B cell (primary cell): Measurements from ENCODE around the gene PRR7.

ENCODE experiments used
- EZH2 ChIP-seq: IDR thresholded peaks from 2 replicates; pipeline ENCODE4 v1.6.1; 2012; ENCODE audit warnings: borderline replicate concordance, low read depth, mild to moderate bottlenecking, moderate library complexity, low read length; ENCODE audit not compliant: insufficient read depth, poor library complexity, severe bottlenecking
- TF ChIP-seq, protein P1 (sequence below): fragments of 200-600 bp; IDR thresholded peaks from one replicate; pipeline ENCODE4 v1.8.0; 2022; ENCODE audit warnings: antibody characterized with exemption, mild to moderate bottlenecking

DNA sequence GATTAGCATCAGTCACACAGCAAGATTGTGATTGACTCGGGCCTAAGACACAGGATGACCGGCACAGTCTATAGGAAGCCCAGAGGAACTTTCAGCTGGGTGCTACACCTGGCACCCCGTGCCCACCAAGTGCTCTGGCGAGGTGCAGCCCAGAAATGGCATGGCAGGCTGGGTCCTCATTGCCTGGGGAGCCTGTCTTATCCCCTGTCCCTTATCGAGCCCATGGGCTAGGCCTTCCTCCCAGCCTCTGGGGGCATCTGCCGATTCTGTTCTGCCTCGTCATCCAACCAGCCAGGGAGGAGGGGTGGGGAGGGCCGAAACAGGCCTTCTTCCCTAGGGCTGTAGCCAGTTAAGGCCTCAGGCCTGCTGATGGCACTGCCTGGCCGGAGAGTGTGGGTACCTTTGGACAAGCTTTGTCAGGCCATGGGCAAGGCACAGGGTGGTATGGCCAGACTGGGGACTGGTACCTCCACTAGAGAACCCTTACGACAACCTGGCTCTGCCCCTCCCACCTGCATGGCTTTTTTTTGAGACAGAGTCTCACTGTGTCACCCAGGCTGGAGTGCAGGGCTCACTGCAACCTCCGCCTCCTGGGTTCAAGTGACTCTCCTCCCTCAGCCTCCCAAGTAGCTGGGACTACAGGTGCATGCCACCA lies 18.6 kb upstream of the PRR7 start:
- no peak for TF ChIP-seq EZH2
- TF ChIP-seq, protein P1, sequence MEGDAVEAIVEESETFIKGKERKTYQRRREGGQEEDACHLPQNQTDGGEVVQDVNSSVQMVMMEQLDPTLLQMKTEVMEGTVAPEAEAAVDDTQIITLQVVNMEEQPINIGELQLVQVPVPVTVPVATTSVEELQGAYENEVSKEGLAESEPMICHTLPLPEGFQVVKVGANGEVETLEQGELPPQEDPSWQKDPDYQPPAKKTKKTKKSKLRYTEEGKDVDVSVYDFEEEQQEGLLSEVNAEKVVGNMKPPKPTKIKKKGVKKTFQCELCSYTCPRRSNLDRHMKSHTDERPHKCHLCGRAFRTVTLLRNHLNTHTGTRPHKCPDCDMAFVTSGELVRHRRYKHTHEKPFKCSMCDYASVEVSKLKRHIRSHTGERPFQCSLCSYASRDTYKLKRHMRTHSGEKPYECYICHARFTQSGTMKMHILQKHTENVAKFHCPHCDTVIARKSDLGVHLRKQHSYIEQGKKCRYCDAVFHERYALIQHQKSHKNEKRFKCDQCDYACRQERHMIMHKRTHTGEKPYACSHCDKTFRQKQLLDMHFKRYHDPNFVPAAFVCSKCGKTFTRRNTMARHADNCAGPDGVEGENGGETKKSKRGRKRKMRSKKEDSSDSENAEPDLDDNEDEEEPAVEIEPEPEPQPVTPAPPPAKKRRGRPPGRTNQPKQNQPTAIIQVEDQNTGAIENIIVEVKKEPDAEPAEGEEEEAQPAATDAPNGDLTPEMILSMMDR: no peak
